Activated CD8-positive, alpha-beta memory T cell treated with anti-CD3 and anti-CD28 coated beads for 4 hours (primary cell): Measurements from ENCODE around the gene MOCOS.

Experiments
- DNase-seq, 2 donors: peaks; one replicate each; pipeline ENCODE4 v3.0.0-alpha.2; 2020; ENCODE audit warnings: low read depth in 2 of 2

The MOCOS gene

GRCh38 chr18:36177913-36178312 is 9.4 kb upstream of the MOCOS start:
- no peak for DNase-seq

- no peak for DNase-seq
Measured at GRCh38 chr18:36179562-36180355, 7.5 kb upstream of the MOCOS start.

- DNase-seq, result no peak
Measured at GRCh38 chr18:36181441-36181840, 5.9 kb upstream of the MOCOS start.

GRCh38 chr18:36181898-36182506 is 5.3 kb upstream of the MOCOS start:
- no peak for DNase-seq

GRCh38 chr18:36183033-36183432 is 4.3 kb upstream of the MOCOS start:
- no peak for DNase-seq

GRCh38 chr18:36183987-36184386 is 3.3 kb upstream of the MOCOS start:
- DNase-seq, result no peak

- DNase-seq, result no peak
Measured at GRCh38 chr18:36185157-36185556, 2.1 kb upstream of the MOCOS start.

GRCh38 chr18:36185901-36186460 is 1.3 kb upstream of the MOCOS start:
- no peak for DNase-seq

GRCh38 chr18:36186461-36187192 is 670 bp upstream of the MOCOS start:
- no peak for DNase-seq

GRCh38 chr18:36187826-36188721 is 777 bp downstream of the MOCOS start:
- DNase-seq, result no peak

- no peak for DNase-seq
Measured at GRCh38 chr18:36188916-36189315, 1.6 kb downstream of the MOCOS start.

GRCh38 chr18:36189486-36189885 is 2.2 kb downstream of the MOCOS start:
- no peak for DNase-seq

GRCh38 chr18:36191286-36191685 is 4.0 kb downstream of the MOCOS start:
- no peak for DNase-seq

GRCh38 chr18:36191711-36192110 is 4.4 kb downstream of the MOCOS start:
- no peak for DNase-seq

GRCh38 chr18:36194600-36195315 is 7.5 kb downstream of the MOCOS start:
- no peak for DNase-seq

GRCh38 chr18:36195427-36196122 is 8.3 kb downstream of the MOCOS start:
- no peak for DNase-seq

- DNase-seq, result no peak
Measured at GRCh38 chr18:36196238-36196995, 9.1 kb downstream of the MOCOS start.

- no peak for DNase-seq
Measured at GRCh38 chr18:36197511-36198166, 10.3 kb downstream of the MOCOS start.
